ENCODE measurements around the gene SLC39A2.

Gene SLC39A2

DNA sequence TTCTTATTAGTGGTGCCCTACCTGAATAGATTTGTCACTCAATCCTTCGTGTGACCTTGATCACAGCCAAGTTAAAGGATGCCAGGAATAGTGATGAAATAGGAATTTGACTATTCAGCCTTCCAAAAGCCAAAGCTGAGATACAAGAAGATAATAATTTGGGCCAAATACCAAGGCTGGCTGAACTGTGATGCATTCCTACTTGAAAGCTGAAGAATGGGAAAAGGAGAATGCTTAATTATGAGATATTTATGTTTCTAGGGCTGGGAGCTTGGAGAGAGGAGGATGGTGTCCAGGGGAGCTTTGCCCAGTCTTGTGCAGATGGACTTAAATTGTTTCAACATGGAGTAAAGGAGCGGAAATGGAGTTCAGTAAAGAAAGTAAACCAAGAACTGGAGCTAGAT lies 48.3 kb downstream of the SLC39A2 start:
- no peak for DNase-seq (ENCODE audit: low read depth)

DNA sequence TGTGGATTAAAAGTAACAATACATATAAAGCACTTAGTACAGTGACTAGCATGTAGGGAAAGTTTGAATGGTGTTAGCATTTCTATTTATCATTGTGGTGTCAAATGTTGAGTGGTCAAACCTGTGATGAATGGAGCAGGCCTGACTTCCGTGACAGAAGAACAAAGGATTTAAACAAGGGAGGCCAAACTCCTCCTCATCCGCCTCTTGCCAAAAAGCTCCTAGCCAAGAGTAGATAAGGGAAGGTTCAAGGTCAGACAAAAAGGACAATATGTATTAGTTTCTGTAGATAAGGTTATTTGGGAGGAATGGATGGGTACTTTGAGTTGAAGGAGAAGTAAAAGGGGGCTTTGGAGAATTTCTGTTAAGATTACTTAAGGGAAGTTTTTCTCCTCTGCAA lies 49.5 kb downstream of the SLC39A2 start:
- DNase-seq (ENCODE audit: low read depth) = no peak

- peak; percentile 59 for DNase-seq (ENCODE audit: low read depth)
Measured at GRCh38 chr14:21049271-21049673, 50.2 kb downstream of the SLC39A2 start.

DNA sequence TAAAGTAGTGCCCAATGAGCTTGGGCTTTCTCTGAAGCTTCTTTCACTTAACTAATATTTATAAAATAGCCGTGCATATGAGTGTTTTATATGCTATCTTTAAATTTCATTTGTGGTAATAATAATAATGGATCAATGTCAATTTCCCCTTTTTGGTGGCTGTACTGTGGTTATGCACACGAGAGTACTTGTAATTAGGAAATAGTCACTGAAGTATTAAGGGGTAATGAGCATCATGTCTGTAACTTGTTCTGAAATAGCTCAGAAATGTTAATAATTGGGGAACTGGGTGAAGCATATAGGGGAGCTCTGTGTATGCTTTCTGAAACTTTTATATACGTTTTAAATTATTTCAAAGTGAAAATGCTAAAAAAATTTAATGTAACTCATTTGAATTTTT lies 51.5 kb downstream of the SLC39A2 start:
- no peak for DNase-seq (ENCODE audit: low read depth)

All from iris pigment epithelial cell (primary cell).